Hepatocyte (in vitro differentiated cells): ENCODE results near the gene BRIP1. TPM values are rescaled to one million over a fixed set of nuclear protein-coding genes. Genes with fewer than 3 reads are reported as not detected.

ENCODE experiments used
- DNase-seq: peaks from one replicate; pipeline ENCODE4 v3.0.0-alpha.2; 2016; ENCODE audit warnings: low spot score
- H2AFZ ChIP-seq: fragments of 200-600 bp; sonication (generic); 2 replicates; pipeline ENCODE4 v1.6.0; 2016; ENCODE audit warnings: antibody characterized with exemption, mild to moderate bottlenecking
- H3K27ac ChIP-seq: fragments of 200-600 bp; sonication (generic); 2 replicates; pipeline ENCODE4 v1.5.1; 2016; ENCODE audit warnings: mild to moderate bottlenecking
- H3K27me3 ChIP-seq: fragments of 200-600 bp; sonication (generic); 2 replicates; pipeline ENCODE4 v1.6.1; 2016
- H3K36me3 ChIP-seq: fragments of 200-600 bp; sonication (generic); replicated peaks from 2 replicates; pipeline ENCODE4 v1.5.1; 2016; ENCODE audit warnings: low read depth; ENCODE audit not compliant: insufficient read depth
- H3K4me1 ChIP-seq: fragments of 200-600 bp; sonication (generic); 2 replicates; pipeline ENCODE4 v1.5.1; 2016; ENCODE audit warnings: mild to moderate bottlenecking, moderate library complexity; ENCODE audit not compliant: insufficient read depth
- H3K4me2 ChIP-seq: fragments of 200-600 bp; sonication (generic); 2 replicates; pipeline ENCODE4 v1.6.0; 2016
- H3K4me3 ChIP-seq: fragments of 200-600 bp; sonication (generic); 2 replicates; pipeline ENCODE4 v1.5.1; 2016; ENCODE audit warnings: mild to moderate bottlenecking
- H3K79me2 ChIP-seq: fragments of 200-600 bp; sonication (generic); 2 replicates; pipeline ENCODE4 v1.6.0; 2017; ENCODE audit warnings: mild to moderate bottlenecking
- H3K9me2 ChIP-seq: fragments of 200-600 bp; sonication (generic); replicated peaks from 2 replicates; pipeline ENCODE4 v1.6.0; 2017; ENCODE audit warnings: mild to moderate bottlenecking; ENCODE audit not compliant: insufficient read depth
- H3K9me3 ChIP-seq: fragments of 200-600 bp; sonication (generic); 2 replicates; pipeline ENCODE4 v1.5.1; 2016; ENCODE audit warnings: low read depth, mild to moderate bottlenecking
- H4K20me1 ChIP-seq: fragments of 200-600 bp; sonication (generic); 2 replicates; pipeline ENCODE4 v1.6.0; 2016; ENCODE audit warnings: mild to moderate bottlenecking; ENCODE audit not compliant: insufficient read depth, poor library complexity, severe bottlenecking
- CTCF ChIP-seq: fragments of 200-600 bp; sonication (generic); IDR thresholded peaks from 2 replicates; pipeline ENCODE4 v1.5.1; 2016; ENCODE audit warnings: antibody characterized with exemption, mild to moderate bottlenecking; ENCODE audit not compliant: poor library complexity
- EZH2 ChIP-seq: fragments of 200-600 bp; sonication (generic); IDR thresholded peaks from 2 replicates; pipeline ENCODE4 v1.6.1; 2016; ENCODE audit warnings: antibody characterized with exemption, mild to moderate bottlenecking, borderline replicate concordance
- EZH2phosphoT487 ChIP-seq: fragments of 200-600 bp; sonication (generic); IDR thresholded peaks from one replicate; pipeline ENCODE4 v1.6.1; 2018; ENCODE audit warnings: antibody characterized with exemption, mild to moderate bottlenecking, low read depth, moderate library complexity; ENCODE audit not compliant: unreplicated experiment, severe bottlenecking
- WGBS: methylation state at CpG from one replicate; pipeline ENCODE4 v1.1.6; 2016; ENCODE audit warnings: low lambda C conversion rate; ENCODE audit errors: missing lambda C conversion rate; 5-methylcytosine and 5-hydroxymethylcytosine counted together
- polyA plus RNA-seq: library from polyadenylated mRNA; unstranded; fragments of >200 nt; fragmentation: Nextera tagmentation; extraction: Ambion mirVana; gene quantifications from 2 replicates; pipeline ENCODE4 v1.2.1, GENCODE V29; 2016
- total RNA-seq: library from RNA; depleted of rRNA; stranded (reverse); fragments of >200 nt; gene quantifications from 2 replicates; pipeline ENCODE4 v1.2.3, GENCODE V29; 2014

BRIP1 gene
- total and polyA plus RNA-seq, 2 experiments from 2014 or later: 0.50 to 4.0 TPM

GRCh38 chr17:61786088-61786487 lies 77.2 kb downstream of the BRIP1 start:
- DNase-seq: no peak
- no peaks in the 10 kb centered on the region for H3K9me2 ChIP-seq
- 96% methylated on average over 5 of the region's 5 CpGs for WGBS

GRCh38 chr17:61784510-61784909 lies 78.8 kb downstream of the BRIP1 start:
- no peaks in the 10 kb centered on the region for H3K9me2 ChIP-seq
- no peak overlapping the region for H3K4me3 ChIP-seq
- no peak overlapping the region for H2AFZ ChIP-seq
- TF ChIP-seq EZH2phosphoT487 (no peak), CTCF (no peak), EZH2 (no peak)
- no peaks in the 10 kb centered on the region for H3K27me3 ChIP-seq
- WGBS: 95% methylated on average over 4 of the region's 4 CpGs
- DNase-seq: no peak
- H3K4me1 ChIP-seq: no peaks in the 10 kb centered on the region
- no peaks in the 10 kb centered on the region for H4K20me1 ChIP-seq
- H3K27ac ChIP-seq: no peak overlapping the region
- no peaks in the 10 kb centered on the region for H3K79me2 ChIP-seq
- no peaks in the 10 kb centered on the region for H3K9me3 ChIP-seq
- no peak overlapping the region for H3K4me2 ChIP-seq
- H3K36me3 ChIP-seq: no peaks in the 10 kb centered on the region

More at GRCh38 chr17:61786088-61786487, 77.2 kb downstream of the BRIP1 start:
- no peaks in the 10 kb centered on the region for H3K27me3 ChIP-seq
- H4K20me1 ChIP-seq: no peaks in the 10 kb centered on the region
- no peak for TF ChIP-seq EZH2
- no peak for TF ChIP-seq EZH2phosphoT487
- no peak for TF ChIP-seq CTCF
- no peak overlapping the region for H3K27ac ChIP-seq
- H2AFZ ChIP-seq: no peak overlapping the region
- no peaks in the 10 kb centered on the region for H3K4me1 ChIP-seq
- H3K36me3 ChIP-seq: no peaks in the 10 kb centered on the region
- H3K4me3 ChIP-seq: no peak overlapping the region
- no peaks in the 10 kb centered on the region for H3K9me3 ChIP-seq
- H3K79me2 ChIP-seq: no peaks in the 10 kb centered on the region
- H3K4me2 ChIP-seq: no peak overlapping the region

- H2AFZ ChIP-seq: no peak overlapping the region
- H3K4me1 ChIP-seq: no peaks in the 10 kb centered on the region
- TF ChIP-seq EZH2phosphoT487 (no peak), CTCF (no peak), EZH2 (no peak)
- no peak overlapping the region for H3K4me2 ChIP-seq
- no peaks in the 10 kb centered on the region for H4K20me1 ChIP-seq
- no peak overlapping the region for H3K27ac ChIP-seq
- H3K4me3 ChIP-seq: no peak overlapping the region
- no peaks in the 10 kb centered on the region for H3K9me2 ChIP-seq
- H3K36me3 ChIP-seq: no peaks in the 10 kb centered on the region
- no peak for DNase-seq
- H3K79me2 ChIP-seq: no peaks in the 10 kb centered on the region
- H3K27me3 ChIP-seq: no peaks in the 10 kb centered on the region
- H3K9me3 ChIP-seq: no peaks in the 10 kb centered on the region
Observed at GRCh38 chr17:61783556-61784304, 79.6 kb downstream of the BRIP1 start.

GRCh38 chr17:61783120-61783519 lies 80.2 kb downstream of the BRIP1 start:
- Histone ChIP-seq H3K27ac (no peak overlapping the region), H3K27me3 (no peaks in the 10 kb centered on the region), H3K4me1 (no peaks in the 10 kb centered on the region), H3K36me3 (no peaks in the 10 kb centered on the region), H3K9me3 (no peaks in the 10 kb centered on the region), H4K20me1 (no peaks in the 10 kb centered on the region), H3K9me2 (no peaks in the 10 kb centered on the region), H2AFZ (no peak overlapping the region), H3K79me2 (no peaks in the 10 kb centered on the region), H3K4me3 (no peak overlapping the region), H3K4me2 (no peak overlapping the region)
- WGBS: 100% methylated on average over 1 of the region's 1 CpG
- TF ChIP-seq CTCF: no peak
- TF ChIP-seq EZH2phosphoT487: no peak
- TF ChIP-seq EZH2: no peak
- DNase-seq: no peak
